PC-3 (cell line): ENCODE results near the gene PPP1R9B. TPM values are rescaled to one million over a fixed set of nuclear protein-coding genes. Genes with fewer than 3 reads are reported as not detected.

Experiments
- ATAC-seq: fragments of 200-7000 bp; cut with Tn5 transposase; 2 replicates; pipeline ENCODE4 v1.9.1; 2020; ENCODE audit warnings: mild to moderate bottlenecking, moderate library complexity
- BruUV-seq: library from RNA; stranded (reverse); fragments of 400-500 nt; replicated peaks from 2 replicates; lab custom pipeline; 2021; lab: Mats Ljungman, UMichigan
- CTCF ChIA-PET: fragments of 300-600 bp; sonication (Branson Sonifier 250); formaldehyde crosslinking; loops from one replicate; lab custom pipeline; 2022; ENCODE audit warnings: antibody characterized with exemption; lab: Charles Lee
- POLR2A ChIA-PET: fragments of 300-600 bp; sonication (Branson Sonifier 250); formaldehyde crosslinking; loops from one replicate; lab custom pipeline; 2022; ENCODE audit warnings: antibody characterized with exemption; ENCODE audit not compliant: unreplicated experiment; lab: Charles Lee
- DNase-seq: peaks from one replicate; pipeline ENCODE4 v3.0.0-alpha.2; 2015
- H2AFZ ChIP-seq: fragments of 300-600 bp; sonication (generic); 2 replicates; pipeline ENCODE4 v1.6.0; 2016; ENCODE audit warnings: antibody characterized with exemption, low read length
- H3F3A ChIP-seq: fragments of 300-600 bp; sonication (generic); one replicate; pipeline ENCODE4 v1.6.0; 2017; ENCODE audit warnings: antibody characterized with exemption, low read length, control low read depth, mild to moderate bottlenecking; ENCODE audit not compliant: unreplicated experiment
- H3K27ac ChIP-seq: fragments of 300-600 bp; sonication (generic); 2 replicates; pipeline ENCODE4 v1.5.1; 2016; ENCODE audit warnings: mild to moderate bottlenecking, low read length
- H3K27me3 ChIP-seq: fragments of 300-600 bp; sonication (generic); 2 replicates; pipeline ENCODE4 v1.6.1; 2016; ENCODE audit warnings: low read length, mixed read lengths
- H3K36me3 ChIP-seq: fragments of 300-600 bp; sonication (generic); 2 replicates; pipeline ENCODE4 v1.6.1; 2016; ENCODE audit warnings: low read depth, mixed run types, low read length, mixed read lengths
- H3K4me1 ChIP-seq: fragments of 300-600 bp; sonication (generic); 2 replicates; pipeline ENCODE4 v1.5.1; 2016; ENCODE audit warnings: low read length; ENCODE audit not compliant: insufficient read depth
- H3K4me2 ChIP-seq: fragments of 300-600 bp; sonication (generic); 2 replicates; pipeline ENCODE4 v1.6.0; 2016; ENCODE audit warnings: low read length
- H3K4me3 ChIP-seq: fragments of 300-600 bp; sonication (generic); 2 replicates; pipeline ENCODE4 v1.5.1; 2016; ENCODE audit warnings: mild to moderate bottlenecking, low read length, mixed read lengths
- H3K79me2 ChIP-seq: fragments of 300-600 bp; sonication (generic); 2 replicates; pipeline ENCODE4 v1.6.1; 2017; ENCODE audit warnings: low read length, mixed read lengths
- H3K9ac ChIP-seq: fragments of 300-600 bp; sonication (generic); 2 replicates; pipeline ENCODE4 v1.6.0; 2016; ENCODE audit warnings: mild to moderate bottlenecking, low read length
- H3K9me2 ChIP-seq: fragments of 300-600 bp; sonication (generic); replicated peaks from 2 replicates; pipeline ENCODE4 v1.6.1; 2016; ENCODE audit warnings: mixed run types, low read length, mixed read lengths
- H3K9me3 ChIP-seq: fragments of 300-600 bp; sonication (generic); 2 replicates; pipeline ENCODE4 v1.6.1; 2016; ENCODE audit warnings: low read length, mixed read lengths
- H4K20me1 ChIP-seq: fragments of 300-600 bp; sonication (generic); 2 replicates; pipeline ENCODE4 v1.6.1; 2016; ENCODE audit warnings: low read length, mixed read lengths
- CTCF ChIP-seq: fragments of 300-600 bp; sonication (generic); conservative IDR thresholded peaks from 2 replicates; pipeline ENCODE4 v1.5.1; 2017; ENCODE audit warnings: antibody characterized with exemption, low read depth, mild to moderate bottlenecking, low read length
- EZH2 ChIP-seq: fragments of 300-600 bp; sonication (generic); IDR thresholded peaks from one replicate; pipeline ENCODE4 v1.6.1; 2017; ENCODE audit warnings: antibody characterized with exemption, mild to moderate bottlenecking, low read length; ENCODE audit not compliant: unreplicated experiment
- EZH2phosphoT487 ChIP-seq: fragments of 300-600 bp; sonication (generic); IDR thresholded peaks from 2 replicates; pipeline ENCODE4 v1.6.1; 2018; ENCODE audit warnings: mild to moderate bottlenecking, antibody characterized with exemption, low read length, borderline replicate concordance
- intact Hi-C: fragments of 100-400 bp; cut with micrococcal nuclease; formaldehyde crosslinking; loops from 2 replicates; pipeline ENCODE4 v1.9.0; 2023
- total RNA-seq: library from RNA; depleted of rRNA; stranded (reverse); fragments of >200 nt; gene quantifications from 2 replicates; pipeline ENCODE4 v1.2.3, GENCODE V29; 2014

The PPP1R9B gene
- total RNA-seq, 1 experiment from 2014 or later, result 67.7 TPM

GRCh38 chr17:50129728-50130558, 20.5 kb downstream of the PPP1R9B start, which contains the start of gene SAMD14:
SAMD14 (minus strand) TSS chr17:50130160; CDS start chr17:50124959, 5,201 bp downstream.
- Histone ChIP-seq H3K27ac (no peak within 1 kb of the TSS), H3K4me1 (peaks cover 3% of the 10 kb centered on the region; the same call in 1 of the 2 replicates), H3K4me3 (peak within 1 kb of the TSS; percentile 71), H3K9me2 (no peaks in the 10 kb centered on the region), H3K79me2 (no peaks in the 10 kb centered on the region), H3K4me2 (peak within 1 kb of the TSS; percentile 95), H3K36me3 (peaks cover 10% of the 10 kb centered on the region; the same call in 1 of the 2 replicates), H3K27me3 (peaks cover 17% of the 10 kb centered on the region), H4K20me1 (no peaks in the 10 kb centered on the region), H3F3A (no peaks in the 10 kb centered on the region), H3K9ac (no peak within 1 kb of the TSS), H3K9me3 (no peaks in the 10 kb centered on the region), H2AFZ (peak within 1 kb of the TSS; percentile 81)
- TF ChIP-seq EZH2 (no peak), CTCF (no peak), EZH2phosphoT487 (no peak)
- peak; percentile 51 for ATAC-seq
- ChIA-PET POLR2A (interaction anchor here (0.5 kb wide), 1 partner anchor 10 kb away, joined by 3 read pairs; no protein-coding TSS in a partner anchor), CTCF (no interaction called here)
- no peak for DNase-seq
- BruUV-seq, result no TSS peak
- intact Hi-C loops, result no loop called here

GRCh38 chr17:50129353-50129727, 21.1 kb downstream of the PPP1R9B start:
- H3K4me3 ChIP-seq, result peak overlapping the region; percentile 60
- TF ChIP-seq EZH2phosphoT487 (no peak), EZH2 (no peak), CTCF (no peak)

More at GRCh38 chr17:50129353-50129727, 21.1 kb downstream of the PPP1R9B start:
- no peak for DNase-seq
- H3K9ac ChIP-seq, result no peak overlapping the region
- no peaks in the 10 kb centered on the region for H3K9me2 ChIP-seq
- H3K27me3 ChIP-seq, result peaks cover 17% of the 10 kb centered on the region
- no peaks in the 10 kb centered on the region for H3K79me2 ChIP-seq
- H2AFZ ChIP-seq, result peak overlapping the region; percentile 44; the same call in 1 of the 2 replicates
- no peaks in the 10 kb centered on the region for H4K20me1 ChIP-seq
- no peaks in the 10 kb centered on the region for H3F3A ChIP-seq
- peak overlapping the region; percentile 81 for H3K4me2 ChIP-seq
- H3K4me1 ChIP-seq, result peaks cover 3% of the 10 kb centered on the region; the same call in 1 of the 2 replicates
- ATAC-seq, result no peak
- BruUV-seq, result no TSS peak
- no peaks in the 10 kb centered on the region for H3K9me3 ChIP-seq
- intact Hi-C loops, result no loop called here
- H3K36me3 ChIP-seq, result peaks cover 5% of the 10 kb centered on the region; the same call in 1 of the 2 replicates
- H3K27ac ChIP-seq, result no peak overlapping the region
- CTCF ChIA-PET, result no interaction called here
- POLR2A ChIA-PET, result interaction anchor here (0.5 kb wide), 1 partner anchor 11 kb away, joined by 3 read pairs; no protein-coding TSS in a partner anchor
